Right ventricle myocardium superior (tissue), 1 donor: Measurements from ENCODE around the gene ARL4A. TPM values are rescaled to one million over a fixed set of nuclear protein-coding genes. Genes with fewer than 3 reads are reported as not detected.
A peak's percentile ranks its signal among the peaks of the same experiment; 100 is the strongest.

Experiments
- ATAC-seq: fragments of 200-7000 bp; cut with Tn5 transposase; one replicate; pipeline ENCODE4 v1.9.1; 2020; ENCODE audit warnings: mild to moderate bottlenecking; ENCODE audit not compliant: poor library complexity
- DNase-seq: peaks from one replicate; pipeline ENCODE4 v3.0.0-alpha.2; 2020
- intact Hi-C: fragments of 100-400 bp; cut with DNase I; formaldehyde crosslinking; loops from one replicate; pipeline ENCODE4 v1.11.2; 2022
- total RNA-seq: library from RNA; stranded (reverse); fragmentation: NEBNext Ultra II Directional; extraction: Animal tissue kit (Norgen Biotek cat#: 25700); gene quantifications from one replicate; pipeline ENCODE4 v1.2.1, GENCODE V29; 2021
- donor health status: DM: no; HTN: yes; CAD: no; lungs with severe emphysema.

ARL4A gene
- total RNA-seq, 1 donor from 2014 or later: 10.9 TPM

DNA sequence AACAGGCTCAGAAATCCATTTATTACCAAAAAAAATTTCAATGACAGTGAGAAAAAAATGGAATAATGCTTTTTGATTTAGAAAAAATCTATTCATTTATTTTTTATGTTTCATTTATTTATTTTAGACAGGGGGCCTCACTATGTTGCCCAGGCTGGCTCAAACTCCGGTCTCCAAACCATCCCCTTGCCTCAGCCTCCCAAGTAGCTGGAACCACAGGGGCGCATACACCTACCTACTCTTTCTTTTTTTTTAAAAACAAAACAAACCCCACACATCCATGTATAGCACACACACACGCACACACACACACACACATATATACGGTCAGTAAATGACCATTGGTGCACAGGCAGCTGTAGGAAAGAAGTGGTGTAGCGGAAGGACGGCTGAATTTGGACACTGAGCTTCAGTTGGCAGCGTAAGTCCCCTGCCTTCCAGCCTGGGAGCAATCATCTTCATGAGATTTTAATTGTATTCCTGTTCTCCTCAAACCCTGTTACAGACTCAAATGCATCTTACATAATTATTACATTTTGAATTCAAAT is 28.8 kb downstream of the ARL4A start:
- intact Hi-C loops: no loop called here

GRCh38 chr7:12716722-12717121 is 29.3 kb downstream of the ARL4A start:
- DNase-seq (no peak), ATAC-seq (no peak)
- intact Hi-C loops: no loop called here

More for the DNA sequence above, 28.8 kb downstream of the ARL4A start:
- ATAC-seq (no peak), DNase-seq (no peak)

- no peak for DNase-seq
- intact Hi-C loops: no loop called here
- no peak for ATAC-seq
These were observed 31.9 kb downstream of the ARL4A start for GRCh38 chr7:12719141-12719919.

GRCh38 chr7:12719981-12720865 is 32.8 kb downstream of the ARL4A start:
- no peak for ATAC-seq

DNA sequence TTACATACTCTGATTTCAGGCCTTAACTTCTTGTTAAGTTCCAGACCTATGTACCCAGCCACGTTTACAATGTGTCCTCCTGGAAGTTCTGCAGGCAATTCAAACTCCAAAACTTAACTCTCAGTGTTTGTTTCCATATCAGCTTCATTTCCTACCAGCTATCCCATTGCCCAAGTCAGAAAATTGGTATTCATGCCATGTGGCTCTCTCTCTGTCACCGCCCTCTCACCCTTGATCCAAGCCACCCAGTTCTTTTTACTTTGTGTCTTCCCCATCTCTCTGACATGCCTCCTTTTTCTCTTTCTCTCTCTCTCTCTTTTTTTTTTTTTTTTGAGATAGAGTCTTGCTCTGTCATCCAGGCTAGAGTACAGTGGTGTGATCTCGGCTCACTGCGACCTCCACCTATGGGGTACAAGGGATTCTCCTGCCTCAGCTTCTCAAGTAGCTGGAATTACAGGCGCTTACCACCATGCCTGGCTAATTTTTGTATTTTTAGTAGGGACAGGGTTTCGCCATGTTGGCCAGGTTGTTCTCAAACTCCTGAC is 33.9 kb downstream of the ARL4A start:
- DNase-seq (no peak), ATAC-seq (no peak)
- intact Hi-C loops: no loop called here

More at GRCh38 chr7:12719981-12720865, 32.8 kb downstream of the ARL4A start:
- intact Hi-C loops: no loop called here
- no peak for DNase-seq

GRCh38 chr7:12722136-12722535 is 34.7 kb downstream of the ARL4A start:
- DNase-seq (no peak), ATAC-seq (no peak)
- intact Hi-C loops: no loop called here

DNA sequence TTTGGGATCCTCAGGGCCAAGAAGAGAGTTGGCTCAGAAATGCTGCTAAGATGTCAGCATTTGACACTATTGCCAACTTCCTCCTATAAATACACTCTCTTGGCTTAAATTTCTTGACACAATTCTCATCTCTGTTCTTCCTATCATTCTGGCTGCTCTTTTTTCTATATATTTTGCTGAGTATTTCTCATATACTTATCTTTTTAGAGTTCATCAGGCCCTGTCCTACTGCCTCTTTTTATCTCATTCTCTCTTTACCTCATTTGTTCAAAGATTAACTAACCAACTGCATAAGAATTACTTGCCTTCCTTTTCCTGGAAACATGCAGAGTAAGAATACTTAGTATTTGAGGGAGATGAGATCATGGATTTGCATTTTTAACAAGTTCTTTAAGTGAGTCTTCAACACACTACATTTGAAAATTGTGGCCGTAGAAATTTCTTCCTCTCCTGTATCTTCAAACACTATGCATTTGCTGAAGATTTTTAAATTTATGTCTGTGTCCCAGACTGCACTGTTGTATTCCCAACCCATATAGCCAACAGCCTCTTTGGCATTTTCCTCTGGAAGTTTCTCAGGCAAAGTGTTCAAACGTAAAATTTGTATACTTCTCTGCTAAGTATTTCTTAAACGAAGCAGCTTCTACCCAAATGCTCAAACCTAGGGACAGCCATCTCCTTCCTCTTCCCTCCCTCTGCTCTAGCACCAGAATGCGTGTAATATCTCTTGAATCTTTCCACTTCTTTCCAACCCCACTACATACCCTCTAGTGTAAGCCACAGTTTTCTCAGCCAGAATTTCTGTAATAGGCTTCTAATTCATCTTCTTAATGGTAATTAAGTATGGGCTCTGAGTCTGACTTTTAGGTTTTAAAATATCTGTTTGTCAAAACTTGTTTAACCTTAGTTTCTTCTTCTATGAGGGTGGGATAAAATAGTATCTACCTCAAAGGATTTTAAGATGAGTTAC is 35.5 kb downstream of the ARL4A start:
- DNase-seq: no peak
- intact Hi-C loops: no loop called here
- no peak for ATAC-seq

- no peak for DNase-seq
- intact Hi-C loops: loop anchor here (5.0 kb wide), 1 partner anchor 38 kb away; the partner anchor contains the start of gene ARL4A
- peak; percentile 39 for ATAC-seq
These were observed 38.3 kb downstream of the ARL4A start for GRCh38 chr7:12725575-12726316.

DNA sequence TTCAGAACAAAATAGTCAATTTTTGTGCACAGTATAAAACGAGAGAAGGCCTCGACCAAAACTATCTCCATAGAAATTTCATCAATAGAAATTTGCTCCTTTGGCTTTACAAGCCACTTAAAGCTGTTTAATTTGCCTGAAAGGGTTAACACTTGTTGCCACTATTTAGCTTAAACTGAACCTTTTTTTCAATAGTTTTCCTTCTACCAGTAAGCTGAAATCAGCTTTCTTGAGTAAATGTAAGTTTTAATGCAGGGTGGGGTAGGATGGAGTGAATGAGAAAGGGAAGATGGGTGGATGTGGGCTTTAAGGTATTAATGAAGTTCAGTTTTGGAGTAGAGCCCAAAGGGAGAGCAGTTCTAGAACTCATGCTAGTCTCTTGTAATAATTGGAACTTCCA is 39.5 kb downstream of the ARL4A start:
- intact Hi-C loops: loop anchor here (5.0 kb wide), 1 partner anchor 40 kb away; the partner anchor contains the start of gene ARL4A
- ATAC-seq (no peak), DNase-seq (no peak)

DNA sequence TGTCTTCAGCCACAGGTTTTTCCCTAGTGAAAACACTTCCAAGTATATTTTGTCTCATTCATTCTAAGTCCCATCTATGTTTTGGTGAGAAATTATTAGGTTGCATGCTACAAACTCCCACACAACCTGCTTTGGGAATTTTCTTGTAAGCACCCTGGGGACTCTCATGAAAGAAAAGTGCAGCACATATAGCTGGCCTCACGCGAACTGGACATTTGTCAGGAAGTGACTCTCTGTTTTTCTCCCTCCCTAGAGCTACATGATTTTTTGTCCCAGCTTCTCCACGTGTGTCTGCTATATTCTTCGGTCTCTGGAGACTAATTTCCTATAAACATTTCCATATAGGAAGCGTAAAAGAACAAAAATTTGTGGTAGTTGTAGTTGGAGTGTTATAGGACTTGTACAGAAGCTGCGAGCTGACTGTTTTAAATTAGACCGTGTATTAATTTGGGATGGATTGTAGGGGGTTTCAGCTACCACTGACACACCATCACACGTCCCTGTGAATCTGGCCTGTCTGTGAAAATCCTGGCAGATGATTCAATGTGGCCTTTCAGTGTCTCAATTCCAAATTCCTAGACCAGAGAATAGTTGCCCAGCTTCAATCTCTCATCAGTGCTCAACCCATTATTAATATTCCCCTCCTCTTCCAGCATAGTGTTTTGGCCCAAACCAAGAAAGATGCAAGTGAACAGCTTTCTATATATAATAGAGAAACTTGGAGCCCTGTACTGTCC is 40.2 kb downstream of the ARL4A start:
- intact Hi-C loops: loop anchor here (5.0 kb wide), 1 partner anchor 40 kb away; the partner anchor contains the start of gene ARL4A
- no peak for DNase-seq
- peak; percentile 36 for ATAC-seq

DNA sequence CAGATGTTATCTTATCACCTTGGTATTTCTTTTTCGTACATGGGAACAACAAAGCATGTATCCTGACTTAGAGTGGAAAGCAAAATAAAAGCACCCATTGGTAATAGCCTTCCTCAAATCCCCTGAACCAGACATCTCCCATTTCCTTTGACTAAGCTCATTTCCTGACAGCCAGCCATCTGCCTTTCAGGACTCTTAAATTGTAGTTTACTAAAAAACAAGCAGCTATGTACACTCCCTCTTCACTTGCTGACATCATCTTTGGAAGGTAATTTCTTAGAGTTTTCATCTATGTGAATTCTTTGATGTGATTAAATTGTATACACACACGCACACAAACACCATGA is 40.7 kb downstream of the ARL4A start:
- ATAC-seq: peak; percentile 54
- intact Hi-C loops: loop anchor here (5.0 kb wide), 1 partner anchor 41 kb away; the partner anchor contains the start of gene ARL4A
- no peak for DNase-seq

DNA sequence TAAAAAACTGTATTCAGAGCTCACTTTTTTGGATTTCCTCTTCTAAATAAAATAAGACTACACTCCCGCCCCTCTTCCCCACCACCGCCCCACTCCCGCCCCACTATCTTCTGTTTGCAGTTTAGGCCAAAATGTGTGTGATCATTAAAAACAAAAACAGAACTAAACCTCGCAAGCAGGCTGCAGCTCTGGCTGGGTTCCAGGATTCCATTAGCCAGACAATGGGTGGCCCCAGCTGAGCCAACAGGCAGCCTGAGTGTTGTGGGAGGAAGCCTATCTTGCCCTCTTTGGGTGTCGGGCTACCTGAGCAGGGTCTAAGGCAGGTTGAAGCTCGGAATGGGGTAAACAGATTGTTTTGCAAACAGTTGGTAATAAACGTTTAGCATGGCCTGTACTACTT is 41.7 kb downstream of the ARL4A start:
- intact Hi-C loops: loop anchor here (5.0 kb wide), 1 partner anchor 42 kb away; the partner anchor contains the start of gene ARL4A
- peak; percentile 87 for DNase-seq
- peak; percentile 84 for ATAC-seq

- DNase-seq (no peak), ATAC-seq (no peak)
- intact Hi-C loops: no loop called here
These were observed 43.1 kb downstream of the ARL4A start for GRCh38 chr7:12730523-12730922.

DNA sequence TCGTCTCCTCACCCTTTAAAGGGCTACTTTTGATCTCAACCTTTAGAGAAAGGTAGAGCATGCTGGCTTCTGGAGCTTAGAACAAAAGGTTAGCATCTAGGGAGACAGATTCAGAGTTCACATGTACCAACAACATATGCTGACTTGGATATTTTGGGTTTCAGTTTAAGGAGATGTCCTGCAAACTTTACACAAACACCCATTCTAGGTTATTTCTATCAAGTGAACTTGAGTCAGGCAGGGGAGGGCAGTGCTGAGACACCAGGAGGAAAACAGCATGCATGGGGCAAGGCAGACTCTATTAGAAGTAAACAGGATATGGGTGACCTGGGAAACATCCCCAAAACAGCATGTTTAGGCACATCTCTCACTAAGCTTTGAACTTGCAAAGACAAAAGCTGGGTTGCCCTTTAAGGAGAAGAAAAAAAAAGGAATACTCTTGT is 43.8 kb downstream of the ARL4A start:
- intact Hi-C loops: no loop called here
- DNase-seq: no peak
- no peak for ATAC-seq

GRCh38 chr7:12731775-12732174 is 44.3 kb downstream of the ARL4A start:
- ATAC-seq: no peak
- intact Hi-C loops: no loop called here

DNA sequence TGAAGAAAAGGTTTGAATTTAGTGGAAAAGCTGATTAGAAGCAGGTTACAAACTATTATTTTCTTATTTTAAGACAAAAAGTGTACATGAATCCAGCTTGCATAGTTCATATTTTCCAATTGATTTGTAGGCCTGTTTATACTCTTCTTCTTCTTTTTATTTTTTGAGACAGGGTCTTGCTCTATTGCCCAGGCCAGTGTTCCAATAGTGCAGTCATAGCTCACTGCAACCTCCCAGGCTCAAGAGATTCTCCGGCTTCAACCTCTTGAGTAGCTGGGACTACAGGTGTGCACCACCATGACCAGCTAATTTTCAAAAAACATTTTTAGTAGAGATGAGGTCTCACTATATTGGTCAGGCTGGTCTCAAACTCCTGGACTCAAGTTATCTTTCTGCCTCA is 45.0 kb downstream of the ARL4A start:
- DNase-seq (no peak), ATAC-seq (no peak)
- intact Hi-C loops: no loop called here

More at GRCh38 chr7:12731775-12732174, 44.3 kb downstream of the ARL4A start:
- DNase-seq: no peak
